Measurements from ENCODE around the gene KCNIP4.
"Not testable (repeated sequence)": the region's sequence is repeated elsewhere in the genome, so short reads cannot be mapped to it uniquely, and the experiment has no call there.

The KCNIP4 gene

GRCh38 chr4:21948347-21949072 lies at the start of gene KCNIP4:
Gene KCNIP4, minus strand, starts transcription at chr4:21948772.
- no peak within 1 kb of the TSS for H3K9ac ChIP-seq (ENCODE audit: low read length in 2 of 2)
- H3K27ac ChIP-seq (ENCODE audit: low read length), result no peak within 1 kb of the TSS

GRCh38 chr4:21996618-21997017 lies 48.0 kb upstream of the KCNIP4 start:
- not testable (repeated sequence) for H3K4me1 ChIP-seq (ENCODE audit: control insufficient read depth, insufficient read depth, low read length); H3K27ac ChIP-seq (ENCODE audit: low read length); H3K36me3 ChIP-seq (ENCODE audit: control insufficient read depth in 2 of 2, insufficient read depth in 2 of 2, low read length in 2 of 2); H3K27me3 ChIP-seq (ENCODE audit: control insufficient read depth in 1 of 2, insufficient read depth in 2 of 2, low read length in 2 of 2); H3K9me3 ChIP-seq (ENCODE audit: control insufficient read depth in 2 of 2, low read length in 2 of 2); H3K4me3 ChIP-seq (ENCODE audit: low read length in 2 of 2); H3K9ac ChIP-seq (ENCODE audit: low read length in 2 of 2)

More at GRCh38 chr4:21948347-21949072, at the start of gene KCNIP4:
- Histone ChIP-seq H3K4me3 (ENCODE audit: low read length in 2 of 2) (peak within 1 kb of the TSS; percentile 47 to 70), H3K4me1 (ENCODE audit: control insufficient read depth, insufficient read depth, low read length) (peaks cover 7% of the 10 kb centered on the region), H3K36me3 (ENCODE audit: control insufficient read depth in 2 of 2, insufficient read depth in 2 of 2, low read length in 2 of 2) (no peaks in the 10 kb centered on the region), H3K9me3 (ENCODE audit: control insufficient read depth in 2 of 2, low read length in 2 of 2) (no peaks in the 10 kb centered on the region), H3K27me3 (ENCODE audit: control insufficient read depth in 1 of 2, insufficient read depth in 2 of 2, low read length in 2 of 2) (peaks cover 16 to 26% of the 10 kb centered on the region in 2 donors)

GRCh38 chr4:21992330-21992729 lies 43.8 kb upstream of the KCNIP4 start:
- Histone ChIP-seq H3K27me3 (ENCODE audit: control insufficient read depth in 1 of 2, insufficient read depth in 2 of 2, low read length in 2 of 2) (no peaks in the 10 kb centered on the region), H3K4me1 (ENCODE audit: control insufficient read depth, insufficient read depth, low read length) (no peaks in the 10 kb centered on the region), H3K27ac (ENCODE audit: low read length) (no peak overlapping the region), H3K9ac (ENCODE audit: low read length in 2 of 2) (no peak overlapping the region), H3K4me3 (ENCODE audit: low read length in 2 of 2) (no peak overlapping the region), H3K36me3 (ENCODE audit: control insufficient read depth in 2 of 2, insufficient read depth in 2 of 2, low read length in 2 of 2) (no peaks in the 10 kb centered on the region), H3K9me3 (ENCODE audit: control insufficient read depth in 2 of 2, low read length in 2 of 2) (peaks cover 0 to 2% of the 10 kb centered on the region in 2 donors)

GRCh38 chr4:21991562-21991961 lies 43.0 kb upstream of the KCNIP4 start:
- Histone ChIP-seq H3K9ac (ENCODE audit: low read length in 2 of 2) (no peak overlapping the region), H3K9me3 (ENCODE audit: control insufficient read depth in 2 of 2, low read length in 2 of 2) (peaks cover 0 to 2% of the 10 kb centered on the region in 2 donors), H3K4me1 (ENCODE audit: control insufficient read depth, insufficient read depth, low read length) (no peaks in the 10 kb centered on the region), H3K4me3 (ENCODE audit: low read length in 2 of 2) (no peak overlapping the region), H3K27me3 (ENCODE audit: control insufficient read depth in 1 of 2, insufficient read depth in 2 of 2, low read length in 2 of 2) (no peaks in the 10 kb centered on the region), H3K36me3 (ENCODE audit: control insufficient read depth in 2 of 2, insufficient read depth in 2 of 2, low read length in 2 of 2) (no peaks in the 10 kb centered on the region), H3K27ac (ENCODE audit: low read length) (no peak overlapping the region)

- H3K9ac ChIP-seq (ENCODE audit: low read length in 2 of 2), result no peak overlapping the region
- H3K27me3 ChIP-seq (ENCODE audit: control insufficient read depth in 1 of 2, insufficient read depth in 2 of 2, low read length in 2 of 2), result no peaks in the 10 kb centered on the region
- H3K9me3 ChIP-seq (ENCODE audit: control insufficient read depth in 2 of 2, low read length in 2 of 2), result no peaks in the 10 kb centered on the region
- no peaks in the 10 kb centered on the region for H3K36me3 ChIP-seq (ENCODE audit: control insufficient read depth in 2 of 2, insufficient read depth in 2 of 2, low read length in 2 of 2)
- no peak overlapping the region for H3K4me3 ChIP-seq (ENCODE audit: low read length in 2 of 2)
- H3K27ac ChIP-seq (ENCODE audit: low read length), result no peak overlapping the region
- no peaks in the 10 kb centered on the region for H3K4me1 ChIP-seq (ENCODE audit: control insufficient read depth, insufficient read depth, low read length)
Measured at GRCh38 chr4:21991050-21991449, 42.5 kb upstream of the KCNIP4 start.

GRCh38 chr4:21989351-21989750 lies 40.8 kb upstream of the KCNIP4 start:
- H3K27ac ChIP-seq (ENCODE audit: low read length), result no peak overlapping the region
- no peak overlapping the region for H3K4me3 ChIP-seq (ENCODE audit: low read length in 2 of 2)
- no peaks in the 10 kb centered on the region for H3K27me3 ChIP-seq (ENCODE audit: control insufficient read depth in 1 of 2, insufficient read depth in 2 of 2, low read length in 2 of 2)
- H3K9me3 ChIP-seq (ENCODE audit: control insufficient read depth in 2 of 2, low read length in 2 of 2), result no peaks in the 10 kb centered on the region
- H3K9ac ChIP-seq (ENCODE audit: low read length in 2 of 2), result no peak overlapping the region
- no peaks in the 10 kb centered on the region for H3K4me1 ChIP-seq (ENCODE audit: control insufficient read depth, insufficient read depth, low read length)
- no peaks in the 10 kb centered on the region for H3K36me3 ChIP-seq (ENCODE audit: control insufficient read depth in 2 of 2, insufficient read depth in 2 of 2, low read length in 2 of 2)

- H3K4me1 ChIP-seq (ENCODE audit: control insufficient read depth, insufficient read depth, low read length), result no peaks in the 10 kb centered on the region
- H3K4me3 ChIP-seq (ENCODE audit: low read length in 2 of 2), result no peak overlapping the region
- H3K9ac ChIP-seq (ENCODE audit: low read length in 2 of 2), result no peak overlapping the region
- H3K9me3 ChIP-seq (ENCODE audit: control insufficient read depth in 2 of 2, low read length in 2 of 2), result no peaks in the 10 kb centered on the region
- H3K27me3 ChIP-seq (ENCODE audit: control insufficient read depth in 1 of 2, insufficient read depth in 2 of 2, low read length in 2 of 2), result no peaks in the 10 kb centered on the region
- no peak overlapping the region for H3K27ac ChIP-seq (ENCODE audit: low read length)
- H3K36me3 ChIP-seq (ENCODE audit: control insufficient read depth in 2 of 2, insufficient read depth in 2 of 2, low read length in 2 of 2), result no peaks in the 10 kb centered on the region
Measured at GRCh38 chr4:21986307-21986706, 37.7 kb upstream of the KCNIP4 start.

GRCh38 chr4:21982087-21982486 lies 33.5 kb upstream of the KCNIP4 start:
- no peaks in the 10 kb centered on the region for H3K9me3 ChIP-seq (ENCODE audit: control insufficient read depth in 2 of 2, low read length in 2 of 2)
- H3K4me3 ChIP-seq (ENCODE audit: low read length in 2 of 2), result no peak overlapping the region

GRCh38 chr4:21979196-21979595 lies 30.6 kb upstream of the KCNIP4 start:
- H3K27me3 ChIP-seq (ENCODE audit: control insufficient read depth in 1 of 2, insufficient read depth in 2 of 2, low read length in 2 of 2), result no peaks in the 10 kb centered on the region
- no peaks in the 10 kb centered on the region for H3K36me3 ChIP-seq (ENCODE audit: control insufficient read depth in 2 of 2, insufficient read depth in 2 of 2, low read length in 2 of 2)
- no peaks in the 10 kb centered on the region for H3K4me1 ChIP-seq (ENCODE audit: control insufficient read depth, insufficient read depth, low read length)
- H3K4me3 ChIP-seq (ENCODE audit: low read length in 2 of 2), result no peak overlapping the region
- no peak overlapping the region for H3K27ac ChIP-seq (ENCODE audit: low read length)
- H3K9me3 ChIP-seq (ENCODE audit: control insufficient read depth in 2 of 2, low read length in 2 of 2), result no peaks in the 10 kb centered on the region
- no peak overlapping the region for H3K9ac ChIP-seq (ENCODE audit: low read length in 2 of 2)

More at GRCh38 chr4:21982087-21982486, 33.5 kb upstream of the KCNIP4 start:
- no peaks in the 10 kb centered on the region for H3K36me3 ChIP-seq (ENCODE audit: control insufficient read depth in 2 of 2, insufficient read depth in 2 of 2, low read length in 2 of 2)
- no peak overlapping the region for H3K9ac ChIP-seq (ENCODE audit: low read length in 2 of 2)
- no peak overlapping the region for H3K27ac ChIP-seq (ENCODE audit: low read length)
- no peaks in the 10 kb centered on the region for H3K27me3 ChIP-seq (ENCODE audit: control insufficient read depth in 1 of 2, insufficient read depth in 2 of 2, low read length in 2 of 2)
- no peaks in the 10 kb centered on the region for H3K4me1 ChIP-seq (ENCODE audit: control insufficient read depth, insufficient read depth, low read length)

GRCh38 chr4:21976166-21976565 lies 27.6 kb upstream of the KCNIP4 start:
- Histone ChIP-seq H3K9ac (ENCODE audit: low read length in 2 of 2) (no peak overlapping the region), H3K36me3 (ENCODE audit: control insufficient read depth in 2 of 2, insufficient read depth in 2 of 2, low read length in 2 of 2) (no peaks in the 10 kb centered on the region), H3K9me3 (ENCODE audit: control insufficient read depth in 2 of 2, low read length in 2 of 2) (no peaks in the 10 kb centered on the region), H3K4me1 (ENCODE audit: control insufficient read depth, insufficient read depth, low read length) (no peaks in the 10 kb centered on the region), H3K27ac (ENCODE audit: low read length) (no peak overlapping the region), H3K4me3 (ENCODE audit: low read length in 2 of 2) (no peak overlapping the region), H3K27me3 (ENCODE audit: control insufficient read depth in 1 of 2, insufficient read depth in 2 of 2, low read length in 2 of 2) (no peaks in the 10 kb centered on the region)

GRCh38 chr4:21973850-21974249 lies 25.3 kb upstream of the KCNIP4 start:
- no peaks in the 10 kb centered on the region for H3K36me3 ChIP-seq (ENCODE audit: control insufficient read depth in 2 of 2, insufficient read depth in 2 of 2, low read length in 2 of 2)
- no peak overlapping the region for H3K9ac ChIP-seq (ENCODE audit: low read length in 2 of 2)
- no peaks in the 10 kb centered on the region for H3K27me3 ChIP-seq (ENCODE audit: control insufficient read depth in 1 of 2, insufficient read depth in 2 of 2, low read length in 2 of 2)
- no peaks in the 10 kb centered on the region for H3K4me1 ChIP-seq (ENCODE audit: control insufficient read depth, insufficient read depth, low read length)
- H3K9me3 ChIP-seq (ENCODE audit: control insufficient read depth in 2 of 2, low read length in 2 of 2), result no peaks in the 10 kb centered on the region
- no peak overlapping the region for H3K4me3 ChIP-seq (ENCODE audit: low read length in 2 of 2)
- H3K27ac ChIP-seq (ENCODE audit: low read length), result no peak overlapping the region
